A673 (cell line): ENCODE data around the gene DOCK8.

Experiments
- CTCF ChIP-seq: fragments of 300-800, 200-600 bp; sonication (generic); conservative IDR thresholded peaks from 2 replicates; pipeline ENCODE4 v1.5.1; 2017; ENCODE audit warnings: low read depth, mild to moderate bottlenecking, antibody characterized with exemption, low read length, moderate library complexity, mixed read lengths
- EZH2 ChIP-seq: fragments of 200-600 bp; sonication (generic); IDR thresholded peaks from 2 replicates; pipeline ENCODE4 v1.6.1; 2017; ENCODE audit warnings: borderline replicate concordance, low read depth, mild to moderate bottlenecking, mixed read lengths, antibody characterized with exemption, low read length; ENCODE audit not compliant: poor library complexity, severe bottlenecking

DNA sequence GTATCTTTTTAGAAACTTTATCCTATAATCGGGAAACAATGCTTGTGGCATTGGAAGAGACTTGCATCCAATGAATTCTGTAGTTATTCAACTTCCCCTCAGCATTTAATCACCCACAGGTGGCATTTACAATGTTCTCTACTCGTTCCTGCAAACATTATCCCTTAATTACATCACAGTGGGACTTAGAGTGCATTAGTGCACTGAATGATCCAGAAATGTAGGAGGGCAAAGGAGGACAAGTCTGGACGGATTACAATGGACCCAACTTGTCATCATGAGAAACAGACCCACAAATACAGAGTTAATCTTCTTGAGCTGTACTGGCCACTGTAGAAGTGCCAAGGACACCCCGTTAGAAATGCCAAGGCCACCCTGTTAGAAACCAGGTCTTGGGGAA is 129.1 kb downstream of the DOCK8 start:
- no peak for TF ChIP-seq CTCF
- TF ChIP-seq EZH2: no peak
